GM10266 (cell line): Measurements from ENCODE around the gene CCDC13.

ENCODE experiments used
- DNase-seq: peaks from one replicate; pipeline ENCODE4 v3.0.0; 2012; ENCODE audit errors: extremely low spot score
- TF ChIP-seq, protein P1 (sequence below): IDR thresholded peaks from 2 replicates; pipeline ENCODE4 v1.5.1; 2012; ENCODE audit warnings: mild to moderate bottlenecking, low read depth; ENCODE audit not compliant: control insufficient read depth, insufficient read depth; ENCODE audit errors: missing control alignments

The CCDC13 gene

DNA sequence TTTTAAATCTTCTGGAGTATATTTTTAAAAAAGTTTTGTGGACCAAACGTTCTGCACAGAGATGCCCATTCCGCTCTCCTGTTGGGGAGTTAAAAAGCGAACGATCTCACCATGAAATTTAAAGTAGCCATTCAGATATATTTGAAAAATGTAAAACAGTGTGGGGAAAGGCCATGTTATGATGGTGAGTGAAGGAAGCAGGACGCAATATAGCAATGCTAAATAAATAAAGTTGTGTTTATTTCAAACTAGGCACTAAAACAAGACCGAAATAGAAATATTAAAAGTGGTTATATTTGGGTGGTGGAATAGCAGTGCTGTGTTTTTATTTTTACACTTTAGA is 327 bp upstream of the CCDC13 start:
- no peak for DNase-seq
- TF ChIP-seq, protein P1, sequence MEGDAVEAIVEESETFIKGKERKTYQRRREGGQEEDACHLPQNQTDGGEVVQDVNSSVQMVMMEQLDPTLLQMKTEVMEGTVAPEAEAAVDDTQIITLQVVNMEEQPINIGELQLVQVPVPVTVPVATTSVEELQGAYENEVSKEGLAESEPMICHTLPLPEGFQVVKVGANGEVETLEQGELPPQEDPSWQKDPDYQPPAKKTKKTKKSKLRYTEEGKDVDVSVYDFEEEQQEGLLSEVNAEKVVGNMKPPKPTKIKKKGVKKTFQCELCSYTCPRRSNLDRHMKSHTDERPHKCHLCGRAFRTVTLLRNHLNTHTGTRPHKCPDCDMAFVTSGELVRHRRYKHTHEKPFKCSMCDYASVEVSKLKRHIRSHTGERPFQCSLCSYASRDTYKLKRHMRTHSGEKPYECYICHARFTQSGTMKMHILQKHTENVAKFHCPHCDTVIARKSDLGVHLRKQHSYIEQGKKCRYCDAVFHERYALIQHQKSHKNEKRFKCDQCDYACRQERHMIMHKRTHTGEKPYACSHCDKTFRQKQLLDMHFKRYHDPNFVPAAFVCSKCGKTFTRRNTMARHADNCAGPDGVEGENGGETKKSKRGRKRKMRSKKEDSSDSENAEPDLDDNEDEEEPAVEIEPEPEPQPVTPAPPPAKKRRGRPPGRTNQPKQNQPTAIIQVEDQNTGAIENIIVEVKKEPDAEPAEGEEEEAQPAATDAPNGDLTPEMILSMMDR: no peak

DNA sequence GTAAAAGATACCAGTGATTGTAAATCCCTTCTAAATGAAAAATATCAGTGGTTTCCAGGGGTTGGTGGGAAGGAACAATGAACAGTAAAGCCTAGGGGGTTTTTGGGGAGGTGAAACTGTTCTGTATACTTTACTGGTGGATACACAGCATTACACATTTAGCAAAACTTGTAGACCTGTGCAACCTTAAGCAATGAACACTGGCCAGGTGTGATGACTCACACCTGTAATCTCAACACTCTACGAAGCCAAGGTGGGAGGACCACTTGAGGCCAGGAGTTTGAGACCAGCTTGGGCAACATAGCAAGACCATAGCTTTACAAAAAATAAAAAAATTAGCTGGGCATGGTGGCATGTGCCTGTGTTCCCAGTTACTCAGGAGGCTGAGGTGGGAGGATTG is 1.8 kb downstream of the CCDC13 start:
- TF ChIP-seq, protein P1: no peak
- no peak for DNase-seq

DNA sequence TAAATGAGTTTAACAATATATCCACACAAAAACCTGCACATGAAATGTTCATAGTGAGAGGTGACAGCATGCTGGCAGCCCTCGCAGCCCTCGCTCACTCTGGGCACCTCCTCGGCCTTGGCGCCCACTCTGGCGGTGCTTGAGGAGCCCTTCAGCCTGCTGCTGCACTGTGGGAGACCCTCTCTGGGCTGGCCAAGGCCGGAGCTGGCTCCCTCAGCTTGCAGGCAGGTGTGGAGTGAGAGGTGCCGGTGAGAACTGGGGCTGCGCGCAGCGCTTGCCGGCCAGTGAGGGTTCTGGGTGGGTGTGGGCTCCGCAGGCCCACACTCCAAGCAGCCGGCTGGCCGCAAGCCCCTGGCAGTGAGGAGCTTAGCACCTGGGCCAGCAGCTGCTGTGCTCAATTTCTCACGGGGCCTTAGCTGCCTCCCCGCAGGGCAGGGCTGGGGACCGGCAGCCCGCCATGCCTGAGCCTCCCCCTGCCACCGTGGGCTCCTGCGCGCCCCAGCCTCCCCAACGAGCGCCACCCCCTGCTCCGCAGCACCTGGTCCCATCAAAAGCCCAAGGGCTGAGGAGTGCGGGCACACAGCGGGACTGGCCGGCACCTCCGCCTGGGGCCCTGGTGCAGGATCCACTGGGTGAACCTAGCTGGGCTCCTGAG is 3.4 kb downstream of the CCDC13 start:
- TF ChIP-seq, protein P1: no peak
- DNase-seq: no peak

DNA sequence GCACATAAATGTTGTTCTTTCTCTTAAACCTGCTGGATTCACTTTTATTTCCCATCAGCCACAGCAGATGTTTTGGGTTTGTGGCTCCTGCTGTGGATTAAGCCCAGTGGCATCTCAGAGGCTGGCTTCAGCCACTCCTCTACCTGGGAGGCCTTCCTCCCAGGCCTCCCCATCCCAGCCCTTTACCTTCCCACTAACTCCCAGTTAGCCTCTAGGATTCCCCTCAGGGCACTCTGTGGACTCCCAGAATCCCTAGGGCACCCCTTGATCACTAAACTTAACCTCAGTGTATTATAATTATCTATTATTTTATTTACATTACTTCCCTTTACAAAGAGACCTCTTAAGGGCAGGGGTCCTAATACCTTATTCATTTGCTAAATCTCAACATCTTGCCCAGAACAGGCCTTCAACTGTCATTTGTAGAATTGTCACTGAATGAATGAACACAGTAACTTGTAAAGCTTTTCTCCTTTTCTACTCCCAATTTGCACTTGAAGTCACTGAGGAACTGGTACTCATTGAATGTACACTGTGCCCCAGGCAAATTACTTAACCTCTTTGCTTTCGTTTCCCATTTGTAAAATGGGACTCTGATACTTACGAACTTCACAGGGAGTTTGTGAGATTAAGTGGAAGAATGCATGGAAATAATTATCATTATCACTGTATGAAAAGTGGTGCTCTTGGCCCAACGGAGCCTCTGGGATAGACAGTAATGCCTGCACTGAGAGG is 8.3 kb downstream of the CCDC13 start:
- TF ChIP-seq, protein P1: no peak
- no peak for DNase-seq

DNA sequence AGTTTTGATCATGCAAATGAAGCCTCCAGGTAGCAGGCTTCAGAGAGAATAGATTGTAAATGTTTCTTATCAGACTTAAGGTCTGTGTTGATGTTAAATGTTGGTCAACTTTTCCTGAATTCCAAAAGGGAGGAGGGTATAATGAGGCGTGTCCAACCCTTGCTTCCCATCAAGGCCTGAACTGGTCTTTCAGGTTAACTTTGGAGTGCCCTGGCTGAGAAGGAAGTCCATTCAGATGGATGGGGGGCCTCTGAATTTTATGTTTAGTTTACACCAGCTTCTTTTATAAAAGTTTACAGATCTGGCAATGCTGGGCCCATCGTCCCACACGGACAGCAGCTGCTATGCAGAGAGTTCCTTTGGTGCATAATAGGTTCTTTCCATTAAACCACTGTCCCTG is 8.9 kb downstream of the CCDC13 start:
- TF ChIP-seq, protein P1: no peak
- no peak for DNase-seq

DNA sequence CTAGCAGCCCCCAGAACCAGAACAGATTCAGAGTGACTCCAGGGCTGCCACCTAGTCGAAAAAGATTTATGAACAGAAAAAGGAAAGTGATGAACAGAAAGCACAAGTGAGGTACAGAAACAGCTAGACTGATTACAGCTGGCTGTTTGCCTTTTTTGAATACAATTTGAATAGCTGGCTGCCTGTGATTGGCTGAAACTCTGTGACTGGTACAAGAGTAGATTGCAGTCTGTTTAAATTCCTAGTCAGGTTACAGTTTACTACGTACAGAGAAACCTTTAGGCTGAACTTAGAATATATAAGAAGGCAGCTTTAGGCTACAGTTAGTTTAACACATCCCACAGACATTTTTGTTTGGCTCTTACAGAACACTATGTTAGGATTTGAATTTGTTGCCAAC is 10.0 kb downstream of the CCDC13 start:
- TF ChIP-seq, protein P1: no peak
- no peak for DNase-seq

DNA sequence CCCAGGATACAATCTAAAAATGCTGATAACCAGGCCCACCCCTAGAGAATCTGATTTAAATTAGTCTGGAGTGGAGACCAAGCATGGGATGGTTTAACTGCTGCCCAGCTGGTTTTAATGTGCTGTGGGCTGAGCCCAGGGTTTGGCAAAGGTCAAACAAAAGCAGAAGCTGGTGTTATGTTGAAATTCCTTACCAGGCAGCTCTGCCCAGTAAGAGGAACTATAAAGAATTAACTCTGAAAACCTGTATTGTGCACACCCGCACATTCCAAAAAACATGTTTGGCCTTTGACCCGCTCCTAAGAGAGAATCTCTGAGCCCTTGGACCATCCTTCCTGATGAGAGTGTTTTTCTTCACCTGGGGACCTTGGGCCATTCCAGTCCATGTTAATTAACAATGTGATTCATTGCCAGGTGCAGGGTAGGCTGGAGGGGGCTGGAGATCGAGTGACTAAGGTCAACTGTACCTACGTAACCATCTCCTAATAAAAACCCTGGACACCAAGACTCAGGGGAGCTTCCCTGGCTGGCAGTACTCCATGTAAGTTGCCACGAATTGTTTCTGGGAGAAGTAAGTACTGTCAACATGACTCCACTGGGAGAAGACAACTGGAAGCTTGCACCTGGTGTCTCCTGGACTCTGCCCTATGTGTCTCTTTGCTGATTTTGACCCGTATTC is 10.9 kb downstream of the CCDC13 start:
- DNase-seq: no peak
- TF ChIP-seq, protein P1: no peak
